ENCODE results near the gene UNC13C.

UNC13C gene

GRCh38 chr15:54515664-54516582 lies 537.7 kb downstream of the UNC13C start:
- H3K4me3 ChIP-seq (ENCODE audit: low read length), result no peak overlapping the region
- H3K4me1 ChIP-seq (ENCODE audit: control insufficient read depth, insufficient read depth, low read length), result no peaks in the 10 kb centered on the region
- no peaks in the 10 kb centered on the region for H3K9me3 ChIP-seq (ENCODE audit: control insufficient read depth, low read length)
- no peaks in the 10 kb centered on the region for H3K27me3 ChIP-seq (ENCODE audit: control insufficient read depth, insufficient read depth, low read length)
- H3K9ac ChIP-seq (ENCODE audit: low read length), result no peak overlapping the region
- H3K36me3 ChIP-seq (ENCODE audit: control insufficient read depth, insufficient read depth, low read length), result no peaks in the 10 kb centered on the region

GRCh38 chr15:54517366-54517765 lies 539.1 kb downstream of the UNC13C start:
- Histone ChIP-seq H3K4me1 (ENCODE audit: control insufficient read depth, insufficient read depth, low read length) (no peaks in the 10 kb centered on the region), H3K9ac (ENCODE audit: low read length) (no peak overlapping the region), H3K4me3 (ENCODE audit: low read length) (no peak overlapping the region), H3K9me3 (ENCODE audit: control insufficient read depth, low read length) (no peaks in the 10 kb centered on the region), H3K27me3 (ENCODE audit: control insufficient read depth, insufficient read depth, low read length) (no peaks in the 10 kb centered on the region), H3K36me3 (ENCODE audit: control insufficient read depth, insufficient read depth, low read length) (no peaks in the 10 kb centered on the region)

- no peaks in the 10 kb centered on the region for H3K9me3 ChIP-seq (ENCODE audit: control insufficient read depth, low read length)
- H3K4me3 ChIP-seq (ENCODE audit: low read length), result no peak overlapping the region
- no peaks in the 10 kb centered on the region for H3K36me3 ChIP-seq (ENCODE audit: control insufficient read depth, insufficient read depth, low read length)
- H3K9ac ChIP-seq (ENCODE audit: low read length), result no peak overlapping the region
- H3K27me3 ChIP-seq (ENCODE audit: control insufficient read depth, insufficient read depth, low read length), result no peaks in the 10 kb centered on the region
- no peaks in the 10 kb centered on the region for H3K4me1 ChIP-seq (ENCODE audit: control insufficient read depth, insufficient read depth, low read length)
Observed at GRCh38 chr15:54518156-54518882, 540.1 kb downstream of the UNC13C start.

DNA sequence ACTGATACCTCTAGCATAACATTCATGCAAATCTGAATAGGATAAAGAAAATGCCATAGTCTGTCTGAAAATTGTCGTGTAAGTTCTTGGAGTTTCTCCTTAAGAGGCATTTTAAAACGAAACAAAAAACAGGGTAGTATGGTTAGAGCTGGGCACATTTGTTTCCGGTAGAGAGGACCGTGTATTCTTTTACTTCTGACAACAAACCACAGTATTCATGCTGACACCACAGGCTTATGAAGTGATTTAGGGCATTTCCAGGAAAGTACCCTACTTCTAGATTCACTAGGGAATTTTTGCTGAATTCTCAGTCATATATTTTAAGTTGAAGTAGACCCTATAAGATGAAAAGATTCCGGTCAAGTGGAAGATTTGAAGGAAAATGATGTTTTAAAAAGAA lies 541.3 kb downstream of the UNC13C start:
- no peaks in the 10 kb centered on the region for H3K27me3 ChIP-seq (ENCODE audit: control insufficient read depth, insufficient read depth, low read length)
- H3K36me3 ChIP-seq (ENCODE audit: control insufficient read depth, insufficient read depth, low read length), result no peaks in the 10 kb centered on the region
- no peak overlapping the region for H3K9ac ChIP-seq (ENCODE audit: low read length)
- H3K4me1 ChIP-seq (ENCODE audit: control insufficient read depth, insufficient read depth, low read length), result no peaks in the 10 kb centered on the region
- H3K4me3 ChIP-seq (ENCODE audit: low read length), result no peak overlapping the region
- H3K9me3 ChIP-seq (ENCODE audit: control insufficient read depth, low read length), result no peaks in the 10 kb centered on the region

- Histone ChIP-seq H3K4me3 (ENCODE audit: low read length) (no peak overlapping the region), H3K9ac (ENCODE audit: low read length) (no peak overlapping the region), H3K4me1 (ENCODE audit: control insufficient read depth, insufficient read depth, low read length) (no peaks in the 10 kb centered on the region), H3K27me3 (ENCODE audit: control insufficient read depth, insufficient read depth, low read length) (no peaks in the 10 kb centered on the region), H3K9me3 (ENCODE audit: control insufficient read depth, low read length) (no peaks in the 10 kb centered on the region), H3K36me3 (ENCODE audit: control insufficient read depth, insufficient read depth, low read length) (no peaks in the 10 kb centered on the region)
Observed at GRCh38 chr15:54520616-54521015, 542.4 kb downstream of the UNC13C start.

GRCh38 chr15:54521206-54521605 lies 543.0 kb downstream of the UNC13C start:
- H3K4me3 ChIP-seq (ENCODE audit: low read length), result no peak overlapping the region
- H3K36me3 ChIP-seq (ENCODE audit: control insufficient read depth, insufficient read depth, low read length), result no peaks in the 10 kb centered on the region
- no peaks in the 10 kb centered on the region for H3K9me3 ChIP-seq (ENCODE audit: control insufficient read depth, low read length)
- no peak overlapping the region for H3K9ac ChIP-seq (ENCODE audit: low read length)
- H3K4me1 ChIP-seq (ENCODE audit: control insufficient read depth, insufficient read depth, low read length), result no peaks in the 10 kb centered on the region
- H3K27me3 ChIP-seq (ENCODE audit: control insufficient read depth, insufficient read depth, low read length), result no peaks in the 10 kb centered on the region

DNA sequence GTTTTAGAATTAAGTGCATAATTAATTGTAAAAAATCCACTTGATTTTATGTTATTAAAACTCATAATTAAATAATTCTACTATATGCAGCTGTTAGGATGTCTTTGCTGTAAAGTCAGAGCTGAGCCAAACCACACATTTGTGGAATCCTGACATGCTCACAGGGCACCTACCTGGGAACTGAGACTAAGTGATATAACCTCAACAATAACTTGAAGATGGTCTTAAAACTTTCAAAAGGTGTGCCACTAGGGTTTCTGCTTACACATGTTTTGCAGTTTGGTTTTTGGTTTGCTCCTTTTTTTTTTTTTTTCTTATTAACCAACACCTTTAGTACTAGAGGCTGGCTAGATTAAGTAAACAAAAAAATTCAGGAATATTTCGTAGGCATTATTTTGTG lies 549.8 kb downstream of the UNC13C start:
- Histone ChIP-seq H3K36me3 (ENCODE audit: control insufficient read depth, insufficient read depth, low read length) (no peaks in the 10 kb centered on the region), H3K4me3 (ENCODE audit: low read length) (no peak overlapping the region), H3K4me1 (ENCODE audit: control insufficient read depth, insufficient read depth, low read length) (no peaks in the 10 kb centered on the region), H3K9me3 (ENCODE audit: control insufficient read depth, low read length) (no peaks in the 10 kb centered on the region), H3K27me3 (ENCODE audit: control insufficient read depth, insufficient read depth, low read length) (no peaks in the 10 kb centered on the region), H3K9ac (ENCODE audit: low read length) (no peak overlapping the region)

DNA sequence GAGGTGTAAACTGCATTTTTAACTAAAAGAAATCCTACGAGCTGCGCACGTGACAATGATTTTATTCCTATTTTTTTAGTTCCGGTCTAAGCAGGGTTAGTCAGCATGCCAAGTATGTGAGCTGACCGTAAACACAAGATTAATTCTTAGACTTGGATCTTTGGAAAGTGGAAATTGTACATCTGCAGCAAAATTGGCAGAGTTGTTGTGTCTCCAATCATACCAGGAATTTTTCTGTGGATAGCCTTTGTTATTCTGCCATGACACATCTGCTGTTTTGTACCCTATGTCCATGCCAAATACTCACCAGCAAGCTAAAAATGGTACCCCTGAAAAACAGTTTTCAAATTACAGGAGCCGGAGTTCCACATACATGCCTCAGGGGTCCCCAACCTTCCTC lies 562.5 kb downstream of the UNC13C start:
- Histone ChIP-seq H3K9me3 (ENCODE audit: control insufficient read depth, low read length) (no peaks in the 10 kb centered on the region), H3K36me3 (ENCODE audit: control insufficient read depth, insufficient read depth, low read length) (no peaks in the 10 kb centered on the region), H3K4me3 (ENCODE audit: low read length) (no peak overlapping the region), H3K9ac (ENCODE audit: low read length) (no peak overlapping the region), H3K27me3 (ENCODE audit: control insufficient read depth, insufficient read depth, low read length) (no peaks in the 10 kb centered on the region), H3K4me1 (ENCODE audit: control insufficient read depth, insufficient read depth, low read length) (no peaks in the 10 kb centered on the region)

- H3K36me3 ChIP-seq (ENCODE audit: control insufficient read depth, insufficient read depth, low read length), result no peaks in the 10 kb centered on the region
- H3K9me3 ChIP-seq (ENCODE audit: control insufficient read depth, low read length), result no peaks in the 10 kb centered on the region
- no peaks in the 10 kb centered on the region for H3K4me1 ChIP-seq (ENCODE audit: control insufficient read depth, insufficient read depth, low read length)
- H3K4me3 ChIP-seq (ENCODE audit: low read length), result no peak overlapping the region
- H3K27me3 ChIP-seq (ENCODE audit: control insufficient read depth, insufficient read depth, low read length), result no peaks in the 10 kb centered on the region
- no peak overlapping the region for H3K9ac ChIP-seq (ENCODE audit: low read length)
Observed at GRCh38 chr15:54547491-54547890, 569.2 kb downstream of the UNC13C start.

GRCh38 chr15:54550954-54551353 lies 572.7 kb downstream of the UNC13C start:
- no peak overlapping the region for H3K4me3 ChIP-seq (ENCODE audit: low read length)
- H3K36me3 ChIP-seq (ENCODE audit: control insufficient read depth, insufficient read depth, low read length), result no peaks in the 10 kb centered on the region
- H3K27me3 ChIP-seq (ENCODE audit: control insufficient read depth, insufficient read depth, low read length), result no peaks in the 10 kb centered on the region
- no peaks in the 10 kb centered on the region for H3K4me1 ChIP-seq (ENCODE audit: control insufficient read depth, insufficient read depth, low read length)
- no peak overlapping the region for H3K9ac ChIP-seq (ENCODE audit: low read length)
- no peaks in the 10 kb centered on the region for H3K9me3 ChIP-seq (ENCODE audit: control insufficient read depth, low read length)

DNA sequence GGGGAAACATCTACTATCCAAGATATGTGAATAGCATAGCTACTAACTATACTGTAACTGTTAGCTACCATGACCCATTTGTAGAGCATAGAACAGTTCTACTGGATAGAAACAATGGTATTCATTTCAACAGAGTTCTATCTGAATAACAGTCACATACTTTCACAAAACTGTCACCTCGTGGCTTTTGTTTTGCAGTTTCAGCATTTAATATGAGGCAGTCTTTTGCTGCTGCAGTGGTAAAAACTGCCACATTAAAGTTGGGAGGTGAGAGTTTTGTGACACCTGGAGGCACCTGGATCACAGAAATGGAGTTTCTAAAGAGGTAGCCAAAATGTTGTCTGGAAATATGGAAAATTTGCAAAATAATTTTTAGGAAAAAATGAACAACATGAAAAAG lies 578.0 kb downstream of the UNC13C start:
- H3K27me3 ChIP-seq (ENCODE audit: control insufficient read depth, insufficient read depth, low read length), result no peaks in the 10 kb centered on the region

DNA sequence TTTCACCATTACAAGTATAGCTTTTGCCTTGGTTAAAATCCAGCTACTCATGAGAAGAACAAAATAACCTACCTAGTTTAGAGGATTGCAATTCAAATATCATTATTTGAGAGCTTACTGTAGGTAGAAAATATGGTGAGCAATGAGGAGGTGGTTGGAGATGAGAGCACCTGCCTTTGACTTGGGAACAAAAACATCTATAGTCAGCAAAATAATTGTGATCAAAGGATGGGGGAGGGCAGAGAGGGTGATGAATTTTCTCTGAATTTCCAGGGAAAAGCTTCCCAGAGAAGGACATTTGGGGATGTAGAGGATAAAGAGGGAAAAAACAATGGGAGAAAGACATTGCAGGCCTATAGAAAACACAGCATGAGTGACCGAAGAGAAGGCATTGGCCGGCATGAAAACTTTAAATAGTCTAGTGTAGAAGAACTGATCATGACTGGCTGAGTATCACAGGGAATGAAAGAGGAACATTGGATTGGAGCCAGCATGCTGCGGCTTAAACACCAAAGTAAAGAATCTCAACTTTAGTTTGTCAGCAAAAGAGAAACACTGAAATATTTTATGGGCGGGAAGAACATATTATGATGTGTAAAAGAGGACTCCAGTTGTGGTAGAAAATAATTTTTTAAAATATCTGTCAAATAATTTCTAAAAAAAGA lies 581.3 kb downstream of the UNC13C start:
- H3K4me1 ChIP-seq (ENCODE audit: control insufficient read depth, insufficient read depth, low read length), result no peaks in the 10 kb centered on the region
- no peaks in the 10 kb centered on the region for H3K27me3 ChIP-seq (ENCODE audit: control insufficient read depth, insufficient read depth, low read length)
- no peaks in the 10 kb centered on the region for H3K36me3 ChIP-seq (ENCODE audit: control insufficient read depth, insufficient read depth, low read length)
- H3K9ac ChIP-seq (ENCODE audit: low read length), result no peak overlapping the region
- no peak overlapping the region for H3K4me3 ChIP-seq (ENCODE audit: low read length)
- no peaks in the 10 kb centered on the region for H3K9me3 ChIP-seq (ENCODE audit: control insufficient read depth, low read length)

More for the DNA sequence above, 578.0 kb downstream of the UNC13C start:
- Histone ChIP-seq H3K9ac (ENCODE audit: low read length) (no peak overlapping the region), H3K4me1 (ENCODE audit: control insufficient read depth, insufficient read depth, low read length) (no peaks in the 10 kb centered on the region), H3K4me3 (ENCODE audit: low read length) (no peak overlapping the region), H3K9me3 (ENCODE audit: control insufficient read depth, low read length) (no peaks in the 10 kb centered on the region), H3K36me3 (ENCODE audit: control insufficient read depth, insufficient read depth, low read length) (no peaks in the 10 kb centered on the region)

Data from mucosa of stomach (tissue), 1 donor.